Activated CD8-positive, alpha-beta memory T cell treated with anti-CD3 and anti-CD28 coated beads for 48 hours (primary cell): ENCODE measurements around the gene CRELD2.
A peak's percentile ranks its signal among the peaks of the same experiment; 100 is the strongest.

Source experiments
- DNase-seq, 3 experiments: peaks; one replicate each; pipeline ENCODE4 v3.0.0-alpha.2; 2020; ENCODE audit warnings: low read depth in 2 of 3, low spot score in 2 of 3

Gene CRELD2

DNA sequence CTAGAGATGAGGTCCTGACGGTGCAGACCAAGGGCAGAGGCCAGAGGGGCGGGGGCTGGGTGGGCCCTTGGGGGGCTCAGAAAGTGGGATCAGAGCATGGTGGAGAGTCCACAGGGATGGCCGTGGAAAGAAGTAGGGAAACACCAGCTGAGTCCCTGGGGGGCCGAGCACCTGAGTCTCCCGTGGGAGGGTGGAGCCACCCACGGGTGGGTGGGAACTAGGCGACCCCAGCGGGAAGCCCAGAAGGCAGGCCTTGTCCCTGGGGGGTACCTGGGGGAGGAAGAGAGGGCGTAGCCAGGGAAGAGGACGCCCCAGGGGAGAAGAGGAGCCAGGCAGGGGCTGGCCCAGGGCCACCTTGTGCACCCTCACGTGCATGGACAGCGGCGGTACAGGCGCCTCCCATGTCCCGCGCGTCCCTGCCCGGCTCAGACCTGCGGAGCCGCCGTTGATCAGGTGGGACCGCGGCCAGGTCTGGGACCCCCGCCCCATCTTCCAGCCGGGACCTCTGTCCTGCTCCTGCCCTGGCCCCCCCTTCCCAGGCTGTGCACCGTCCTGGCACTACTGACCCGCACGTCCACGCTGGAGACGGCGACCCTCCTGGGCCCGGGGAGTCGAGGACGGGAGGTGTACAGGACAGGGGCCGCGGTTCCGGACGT, 10.2 kb downstream of the CRELD2 start:
- DNase-seq: no peak

DNA sequence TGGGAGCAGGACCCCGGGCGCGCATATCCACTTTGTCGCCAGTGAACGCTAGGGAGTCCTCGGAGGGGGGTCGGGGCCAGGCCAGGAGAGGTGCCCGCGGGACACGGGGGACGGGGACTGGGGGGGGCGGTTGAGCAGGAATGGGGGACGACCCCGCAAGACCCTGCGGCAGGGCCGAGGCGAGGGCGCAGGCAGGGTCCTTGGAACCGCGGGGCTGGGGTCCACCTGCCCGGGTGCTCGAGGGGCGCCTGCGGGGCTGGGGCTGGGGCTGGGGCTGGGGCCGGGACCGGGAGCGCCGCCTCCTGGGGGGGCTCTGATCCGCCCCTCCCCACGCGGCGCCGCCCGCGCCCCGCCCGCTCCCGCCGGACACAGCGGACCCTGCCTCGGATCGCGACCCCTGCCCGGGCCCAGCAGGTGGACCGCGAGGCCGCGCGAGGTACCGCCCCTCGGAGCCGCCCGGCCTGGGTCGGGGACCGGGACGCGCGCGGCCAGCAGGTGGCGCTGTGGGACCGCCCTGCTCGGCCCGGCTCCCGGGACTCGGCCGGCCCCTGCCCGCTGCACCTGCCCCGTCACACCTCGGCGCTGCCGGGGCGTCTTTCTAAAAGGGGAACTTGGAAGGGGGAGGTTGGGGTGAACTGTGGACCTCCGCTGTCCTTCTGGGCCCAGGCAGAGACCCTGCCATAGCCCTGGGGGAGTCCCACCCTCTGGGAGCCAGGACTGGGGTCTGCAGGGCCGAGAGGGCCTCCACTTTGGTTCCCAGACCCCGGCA, 11.0 kb downstream of the CRELD2 start:
- peak in 2 of 3 experiments; percentile 75 to 78 for DNase-seq

DNA sequence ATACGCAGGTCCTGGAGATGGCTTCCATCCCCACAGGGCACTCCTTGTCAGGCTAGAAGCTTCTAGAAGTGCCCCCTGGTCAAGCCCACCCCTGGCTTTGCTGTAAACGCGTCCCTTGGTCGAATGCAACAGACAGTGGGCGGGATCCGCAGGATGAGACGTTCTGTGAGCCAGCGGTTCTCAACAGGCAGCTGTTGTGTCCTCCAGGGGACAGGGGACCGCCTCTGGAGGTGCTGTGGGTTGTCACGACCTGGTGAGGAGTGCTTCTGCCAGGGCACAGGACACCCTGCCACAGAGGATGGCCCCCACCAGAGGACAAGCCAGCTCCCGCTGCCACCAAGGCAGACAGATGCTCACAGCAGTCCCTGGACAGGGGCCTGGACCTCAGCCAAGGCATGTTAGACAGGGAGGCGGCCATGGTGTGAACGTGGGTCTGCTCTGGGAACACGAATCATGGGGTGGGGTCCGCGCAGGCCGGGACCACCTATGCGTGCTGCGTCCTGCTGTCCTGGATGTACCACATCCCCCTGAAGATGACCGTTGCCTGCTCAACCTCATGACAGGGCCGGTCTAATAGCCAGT, 11.7 kb downstream of the CRELD2 start:
- no peak for DNase-seq

DNA sequence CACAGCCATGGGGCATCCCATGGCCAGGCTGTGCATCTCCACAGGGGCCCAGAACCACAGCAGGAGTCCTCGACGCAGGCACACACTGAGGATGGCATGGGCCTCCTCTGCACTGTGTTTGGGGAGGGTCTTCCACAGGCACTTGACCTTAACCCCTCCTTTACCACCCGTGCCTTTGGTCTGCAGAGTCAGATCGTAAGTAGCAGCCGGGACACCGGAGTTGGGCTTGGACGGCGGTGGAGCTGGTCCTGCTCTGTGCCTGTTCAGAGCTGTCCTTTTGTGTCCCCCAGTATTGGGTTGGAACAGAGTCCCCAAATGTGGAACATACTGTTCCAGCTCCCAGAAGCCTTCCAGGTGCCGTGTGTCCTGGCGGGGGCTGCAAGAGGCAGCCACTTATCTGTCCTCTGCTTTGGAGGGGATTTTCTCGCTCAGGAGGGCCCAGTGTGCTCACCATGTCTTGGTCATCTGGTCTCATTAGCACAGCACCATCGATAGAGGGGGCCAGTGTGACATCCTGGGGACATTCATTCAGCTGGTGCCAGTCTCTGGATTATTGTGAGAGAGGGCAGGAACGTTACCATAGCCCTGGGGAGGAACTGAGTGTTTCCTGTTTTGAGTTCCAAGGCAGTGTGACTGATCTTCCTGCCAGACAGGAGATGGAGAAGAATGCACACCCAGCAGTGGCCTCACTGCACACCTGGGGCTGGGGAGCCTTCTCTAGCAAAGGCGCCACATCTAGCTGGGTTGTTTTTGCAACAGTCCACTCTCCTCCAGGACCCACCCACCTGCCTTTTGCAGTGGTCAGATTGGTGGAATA, 12.4 kb downstream of the CRELD2 start:
- no peak for DNase-seq

DNA sequence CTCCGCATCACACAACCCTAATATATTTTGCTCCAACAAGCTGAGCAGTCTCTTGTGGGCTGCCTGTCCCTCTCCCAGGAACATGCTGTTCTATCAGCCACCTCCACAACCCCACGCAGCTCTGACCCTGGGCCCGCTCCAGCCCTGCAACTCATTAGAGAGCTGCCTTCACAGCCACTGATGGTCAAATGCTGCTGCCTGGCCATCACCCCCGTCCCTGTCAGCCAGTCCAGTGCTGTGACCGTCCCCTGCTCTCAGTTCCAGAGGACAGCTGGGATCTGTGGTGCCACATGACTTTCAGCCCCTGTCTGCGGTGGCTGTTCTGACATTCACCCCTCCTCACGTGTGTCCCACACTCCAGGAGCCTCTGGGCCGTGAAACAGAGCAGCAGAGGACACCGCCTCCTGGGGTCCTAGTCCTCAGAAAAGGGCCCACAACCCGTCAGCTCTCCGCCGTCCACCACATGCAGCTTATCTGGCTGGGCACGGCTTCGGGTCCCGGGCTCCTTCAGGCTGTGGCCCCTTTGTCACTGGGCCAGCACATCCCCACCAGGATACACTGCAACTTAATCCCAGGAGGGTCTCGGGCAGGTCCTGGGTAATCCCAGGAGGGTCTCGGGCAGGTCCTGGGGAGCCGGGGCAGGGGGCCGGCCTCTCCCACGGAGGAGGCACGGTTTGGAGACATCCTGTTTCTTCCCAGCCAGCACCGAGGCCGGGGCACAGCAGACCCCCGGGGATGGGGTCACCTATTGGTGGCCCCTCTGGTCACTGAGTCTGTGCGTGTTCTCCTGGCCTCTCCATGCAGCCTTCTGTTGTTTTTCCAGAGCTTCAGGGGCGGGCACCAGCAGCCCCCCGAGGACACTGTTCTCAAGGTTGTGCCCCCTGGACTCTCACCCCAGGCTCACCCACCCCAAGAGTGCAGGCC, 15.1 kb downstream of the CRELD2 start:
- DNase-seq: no peak

DNA sequence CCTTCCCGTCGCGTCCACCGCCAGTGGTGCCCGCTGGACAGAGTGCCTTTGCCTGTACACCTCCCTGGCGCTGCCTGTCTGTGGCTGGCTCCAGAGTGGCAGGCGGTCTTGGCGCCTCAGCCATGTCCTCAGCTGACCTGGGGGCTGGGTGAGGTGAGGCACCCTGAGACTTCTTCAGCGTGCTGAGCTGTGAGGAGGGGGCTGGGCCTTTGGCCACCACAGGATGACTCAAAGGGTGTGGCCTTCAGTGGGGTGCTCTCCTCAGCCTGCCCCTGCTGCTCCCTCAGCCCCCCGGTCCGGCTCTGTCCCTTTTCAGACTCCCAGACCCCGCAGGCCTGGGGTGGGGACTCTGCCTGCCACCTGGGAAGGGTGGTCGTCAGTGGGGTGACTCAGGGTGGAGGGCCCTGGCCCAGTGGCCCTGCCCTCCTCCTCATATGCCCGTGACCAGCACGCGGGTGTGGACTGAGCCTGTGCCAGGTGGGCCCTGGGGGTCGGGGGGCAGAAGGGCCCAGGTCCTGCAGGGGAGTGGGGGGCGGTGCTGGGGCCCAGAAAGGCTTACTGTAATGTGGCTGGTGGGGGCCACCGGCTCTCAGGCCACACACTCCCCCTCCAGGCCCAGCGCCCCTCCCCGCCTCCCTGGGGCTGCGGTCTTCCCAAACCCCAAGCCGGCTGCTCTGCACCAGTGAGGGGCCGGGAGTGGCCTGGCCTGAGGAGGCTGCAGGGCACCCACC, 15.9 kb downstream of the CRELD2 start:
- DNase-seq: no peak

DNA sequence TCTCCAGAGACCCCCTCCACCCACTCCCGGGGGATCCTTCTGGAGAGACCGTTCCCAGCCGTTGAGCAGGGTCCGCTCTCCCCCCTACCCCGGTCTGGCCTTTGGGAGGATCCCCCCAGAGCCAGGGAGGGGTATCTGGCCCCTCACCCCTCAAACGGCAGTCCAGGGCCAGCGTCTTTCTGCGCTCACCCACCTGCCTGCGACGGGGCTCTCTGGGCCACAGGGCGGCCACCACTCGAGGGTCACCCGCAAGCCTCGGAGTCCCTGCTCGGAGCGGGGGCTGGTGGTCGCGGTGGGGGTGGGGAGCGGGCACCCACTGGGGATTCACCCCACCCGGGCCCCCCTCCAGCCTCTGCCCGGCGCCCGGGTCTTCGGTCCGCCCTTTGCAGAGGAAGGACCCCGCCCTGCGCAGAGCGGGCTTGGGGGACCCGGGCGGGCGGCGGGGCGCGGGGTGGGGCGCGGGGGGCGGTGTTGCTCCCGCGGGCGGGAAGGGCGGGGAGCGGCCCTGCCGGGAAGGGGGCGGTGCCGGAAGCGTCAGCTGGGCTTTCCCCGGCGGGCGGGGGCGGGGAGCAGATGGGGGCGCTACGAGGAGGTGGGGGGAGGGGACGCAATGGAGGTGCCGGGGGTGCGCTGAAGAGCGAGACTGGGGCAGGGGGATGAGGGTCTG, 16.6 kb downstream of the CRELD2 start:
- peak; percentile 73 to 78 (median 74) for DNase-seq

DNA sequence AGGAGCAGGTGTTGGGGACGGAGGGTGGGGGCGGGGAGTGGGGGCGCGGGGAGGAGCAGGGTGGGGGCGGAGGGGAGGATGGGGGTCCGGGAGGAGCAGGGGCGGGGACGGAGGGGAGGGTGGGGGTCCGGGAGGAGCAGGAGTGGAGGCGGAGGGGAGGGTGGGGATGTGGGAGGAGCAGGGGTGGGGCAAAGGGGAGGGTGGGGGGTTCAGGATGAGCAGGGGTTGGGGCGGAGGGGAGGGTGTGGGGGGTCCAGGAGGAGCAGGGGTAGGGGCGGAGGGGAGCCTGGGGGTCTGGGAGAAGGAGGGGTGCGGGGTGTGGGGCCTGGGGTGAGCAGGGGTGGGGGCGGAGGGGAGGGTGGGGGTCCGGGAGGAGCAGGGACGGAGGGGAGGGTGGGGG, 17.1 kb downstream of the CRELD2 start:
- DNase-seq: no peak

DNA sequence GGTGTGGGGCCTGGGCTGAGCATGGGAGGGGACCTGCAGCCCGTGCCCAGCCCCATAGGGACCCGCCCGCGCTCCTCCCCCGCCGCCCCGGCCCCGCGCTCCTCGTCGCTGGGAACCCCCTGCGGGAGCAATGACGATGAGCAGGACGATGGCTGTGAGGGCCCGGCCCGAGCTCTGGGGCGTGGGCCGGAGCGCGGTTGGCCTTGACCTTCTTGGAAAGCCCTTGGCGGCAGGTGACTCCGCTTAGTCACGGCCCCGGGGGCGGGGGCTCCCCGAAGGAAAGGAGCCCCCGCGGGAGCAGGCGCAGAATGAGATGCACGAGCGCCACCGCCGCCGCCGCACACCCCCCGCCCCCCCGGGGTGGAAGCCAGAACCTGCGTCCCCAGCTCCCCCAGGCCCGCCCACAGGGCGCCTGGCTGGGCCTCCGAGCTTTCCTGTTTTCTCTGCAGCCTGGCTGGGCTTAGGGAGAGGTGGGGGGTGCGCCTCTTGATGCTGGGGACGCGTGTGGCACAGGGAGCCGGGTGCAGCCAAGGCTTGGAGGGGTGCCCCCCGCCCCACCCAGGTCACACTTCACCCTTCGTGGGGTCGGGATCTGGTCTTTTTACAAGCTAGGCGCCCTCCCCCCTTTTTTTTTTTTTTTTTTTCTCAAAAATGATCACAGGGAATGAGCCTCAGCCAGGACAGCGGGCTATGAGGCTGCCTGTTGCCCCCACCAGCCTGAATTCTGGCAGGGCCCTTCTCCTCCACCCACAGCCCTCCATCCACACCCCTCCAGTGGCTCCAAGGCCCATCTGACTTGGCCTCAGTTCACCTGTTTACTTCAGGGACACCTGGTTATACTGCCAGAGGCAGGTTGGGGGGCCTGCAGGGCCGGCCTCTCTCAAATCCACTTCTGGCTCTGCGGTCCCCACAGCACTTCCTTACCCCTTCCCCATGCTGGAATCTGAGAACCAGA, 17.9 kb downstream of the CRELD2 start:
- DNase-seq: peak; percentile 92 to 99 (median 93)

DNA sequence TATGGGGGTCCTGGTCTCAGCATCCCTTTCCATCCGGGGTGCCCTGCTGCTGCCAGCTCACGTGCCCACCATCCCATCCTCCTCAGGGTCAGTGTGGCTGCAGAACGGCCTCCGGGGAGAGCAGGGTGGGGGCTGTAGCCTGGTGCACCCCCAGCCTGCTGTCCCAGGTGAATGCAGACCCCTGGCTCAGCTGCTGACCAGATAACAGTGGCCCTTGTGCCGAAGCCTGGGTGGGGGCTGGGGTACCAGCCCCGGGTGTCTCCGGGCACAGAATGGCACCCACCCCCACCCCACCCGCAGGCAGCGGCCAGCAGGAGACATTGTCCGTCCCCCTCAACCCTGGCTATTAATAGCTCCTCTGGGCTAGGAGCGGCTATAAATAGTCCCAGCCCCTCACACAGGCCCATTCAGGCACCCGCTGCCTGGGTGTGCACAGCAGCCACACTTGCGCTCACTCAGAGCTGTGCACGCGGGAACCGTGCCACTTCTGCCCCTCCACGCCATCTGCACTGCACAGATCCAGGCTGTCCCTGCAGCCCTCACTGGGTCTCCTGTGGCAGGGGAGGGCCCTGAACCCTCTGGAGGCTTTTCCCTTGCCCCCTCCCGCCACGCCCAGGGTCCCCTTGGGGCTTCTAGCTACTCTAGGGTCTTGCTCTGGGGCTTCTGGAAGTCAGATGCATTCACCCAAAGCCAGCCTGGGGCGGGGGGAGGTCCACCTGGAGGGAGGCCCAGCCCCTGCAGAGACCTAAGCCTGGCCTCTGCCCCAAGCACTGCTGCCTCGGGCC, 18.7 kb downstream of the CRELD2 start:
- DNase-seq: no peak

DNA sequence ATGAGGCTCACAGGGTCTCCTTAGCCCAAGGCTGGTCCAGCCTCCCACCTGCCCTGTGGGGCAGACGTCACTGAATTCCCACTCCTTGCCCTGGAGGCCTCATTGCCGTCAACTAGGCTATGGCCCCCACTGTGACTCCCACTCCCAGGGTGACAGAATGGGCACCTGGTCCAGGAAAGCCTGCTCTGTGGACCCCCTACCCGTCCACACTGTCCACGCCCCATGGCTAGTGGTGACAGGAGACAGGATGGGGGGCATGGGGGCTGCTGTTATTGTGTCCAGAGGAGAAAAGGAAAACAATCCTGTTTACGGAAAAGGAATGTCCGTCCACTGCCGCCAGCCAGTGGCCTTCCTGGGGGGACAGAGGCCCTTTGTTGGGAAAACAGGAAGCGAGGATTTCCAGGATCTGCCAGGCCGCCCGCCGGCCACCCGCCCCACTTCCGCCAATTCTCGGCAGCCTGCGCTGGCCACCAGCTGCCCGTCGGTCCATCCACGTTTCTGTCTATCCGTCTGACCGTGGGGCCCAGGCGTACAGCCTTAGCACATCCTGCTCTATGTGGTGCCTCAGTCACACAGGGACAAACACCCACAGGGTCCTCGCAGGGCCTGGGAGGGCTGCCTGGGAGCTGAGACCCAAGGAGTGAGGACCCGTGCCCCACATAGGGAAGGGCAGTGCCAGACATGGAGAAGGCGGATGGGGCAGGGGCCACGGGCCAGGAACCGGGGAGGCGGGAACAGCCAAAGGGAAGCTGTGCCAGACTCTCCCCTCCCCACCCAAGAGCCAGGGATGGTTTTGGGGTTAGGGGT, 19.5 kb downstream of the CRELD2 start:
- DNase-seq: no peak

DNA sequence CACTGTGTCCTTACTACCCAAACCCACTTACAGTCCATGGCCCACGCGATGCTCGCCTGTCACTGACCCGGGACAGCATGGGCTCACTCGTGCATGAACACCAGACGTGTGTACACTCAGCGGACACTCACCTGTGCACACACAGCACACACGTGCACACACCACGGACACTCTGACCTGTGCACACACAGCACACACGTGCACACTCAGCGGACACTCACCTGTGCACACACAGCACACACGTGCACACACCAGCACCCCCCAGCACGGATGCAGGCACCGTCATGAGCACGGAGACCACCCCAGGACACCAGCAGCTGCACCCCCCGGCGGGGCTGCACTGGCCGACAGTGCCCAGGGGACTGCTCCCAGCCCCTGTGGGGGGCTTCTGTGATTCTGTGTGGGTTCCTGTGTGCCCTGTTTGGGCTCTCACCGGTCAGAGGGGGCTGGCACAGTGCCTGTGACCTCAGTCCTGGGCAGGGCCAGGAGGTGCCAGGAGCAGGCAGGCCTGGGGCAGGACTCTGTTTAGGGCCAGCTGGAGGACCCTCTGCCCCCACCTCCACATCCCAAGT, 20.2 kb downstream of the CRELD2 start:
- DNase-seq: no peak

DNA sequence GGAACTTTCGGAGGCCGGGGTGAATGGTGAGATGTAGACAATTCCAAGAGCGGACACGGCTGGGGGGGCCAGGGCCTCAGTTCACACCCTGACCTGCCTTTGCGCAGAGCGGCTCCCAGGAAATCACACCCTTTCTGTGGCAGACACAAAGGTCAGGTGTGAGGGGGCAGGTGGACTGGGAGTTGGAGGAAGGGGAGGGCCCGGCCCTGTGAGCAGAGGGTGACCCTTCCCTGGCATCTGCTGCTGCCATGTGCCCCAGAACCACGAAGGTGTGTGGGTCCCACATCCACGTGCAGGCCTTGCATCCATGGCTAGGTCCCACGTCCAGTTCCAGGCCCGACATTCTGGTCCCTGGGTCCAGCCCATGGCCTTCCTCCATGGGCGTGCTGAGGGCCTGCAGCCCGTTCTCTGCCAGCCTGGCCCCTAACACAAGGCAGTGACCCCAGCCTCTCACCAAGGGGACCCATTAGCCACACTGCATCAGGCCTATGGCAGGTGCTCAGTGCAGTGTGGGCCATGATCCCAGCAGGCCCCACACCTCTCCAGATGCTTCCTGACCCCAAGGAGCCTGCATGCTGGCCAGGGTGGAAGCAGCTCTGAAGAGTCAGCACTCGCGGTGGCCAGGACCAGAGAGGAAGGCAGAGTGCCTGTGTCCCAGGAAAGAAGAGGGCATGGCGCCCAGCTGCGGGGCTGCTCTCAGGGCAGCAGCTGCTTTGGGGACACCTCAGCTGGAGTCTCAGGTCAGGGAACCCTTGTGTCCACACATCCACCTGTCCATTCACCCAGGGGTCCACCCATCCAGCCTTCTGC, 23.3 kb downstream of the CRELD2 start:
- no peak for DNase-seq

DNA sequence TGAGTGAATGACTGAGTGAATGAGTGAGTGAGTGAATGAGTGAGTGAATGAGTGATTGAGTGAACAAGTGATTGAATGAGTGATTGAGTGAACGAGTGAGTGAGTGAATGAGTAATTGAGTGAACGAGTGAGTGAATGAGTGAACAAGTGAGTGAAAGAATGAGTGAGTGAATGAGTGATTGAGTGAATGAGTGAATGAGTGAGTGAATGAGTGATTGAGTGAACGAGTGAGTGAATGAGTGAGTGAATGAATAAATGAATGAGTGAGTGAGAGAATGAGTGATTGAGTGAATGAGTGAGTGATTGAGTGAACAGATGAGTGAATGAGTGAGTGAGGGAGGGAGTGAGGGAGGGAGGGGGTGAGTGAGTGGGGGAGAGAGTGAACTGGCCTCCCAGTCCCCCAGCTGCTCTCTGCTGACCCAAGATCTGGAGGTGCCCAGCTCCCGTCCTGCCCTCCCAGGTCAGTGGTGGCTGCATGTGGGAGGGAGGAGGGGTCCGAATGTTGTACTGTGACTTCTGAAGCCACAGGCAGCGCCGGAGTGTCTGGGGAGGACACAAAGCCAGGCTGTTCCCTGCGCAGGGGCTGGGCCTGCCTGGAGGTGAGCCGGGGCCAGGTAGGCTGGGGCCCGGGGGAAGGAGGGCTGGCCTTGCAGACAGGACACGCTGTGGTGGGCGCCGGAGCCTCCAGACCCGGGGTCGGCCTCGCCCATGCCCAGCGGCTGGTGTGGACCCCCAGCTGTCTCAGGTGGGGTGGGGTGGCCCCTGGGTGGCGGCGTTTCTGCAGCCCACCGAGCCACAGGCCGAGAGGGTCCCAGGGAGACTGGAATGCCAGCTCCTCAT, 24.4 kb downstream of the CRELD2 start:
- DNase-seq: no peak

DNA sequence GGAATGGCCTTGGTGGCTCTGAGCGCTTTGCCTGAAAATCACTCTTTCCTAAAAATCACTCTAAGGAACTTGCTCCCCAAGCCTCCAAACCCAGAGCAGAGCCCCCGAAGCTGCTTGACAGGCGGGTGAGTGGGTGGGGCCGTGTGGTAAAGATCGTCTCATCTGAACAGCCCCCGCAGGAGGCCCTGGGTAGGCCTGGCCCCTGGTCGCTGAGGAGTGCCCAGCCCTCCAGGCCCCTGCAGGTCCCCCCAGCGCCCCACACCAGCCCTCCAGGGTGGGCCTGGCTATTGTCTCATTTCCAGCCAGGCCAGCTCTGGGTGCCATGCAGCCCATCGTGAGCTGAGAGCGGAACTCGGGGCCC, 25.0 kb downstream of the CRELD2 start:
- no peak for DNase-seq
